ENCODE results near the gene RPL10.

The RPL10 gene

GRCh38 chrX:154354516-154354915 lies 43.7 kb upstream of the RPL10 start:
- H3K9me3 Mint-ChIP-seq, result peaks cover 23% of the 10 kb centered on the region
- no peak overlapping the region for H3K27ac Mint-ChIP-seq
- no peak for DNase-seq

GRCh38 chrX:154355094-154355775 lies 42.9 kb upstream of the RPL10 start:
- Mint-ChIP-seq H3K9me3 (peaks cover 23% of the 10 kb centered on the region), H3K27ac (no peak overlapping the region), H3K27me3 (ENCODE audit: low read depth, poor library complexity) (no peaks in the 10 kb centered on the region), H3K4me1 (no peaks in the 10 kb centered on the region), H3K36me3 (ENCODE audit: low read depth) (peaks cover 15% of the 10 kb centered on the region), H3K4me3 (no peak overlapping the region)
- TF ChIP-seq, protein P1, sequence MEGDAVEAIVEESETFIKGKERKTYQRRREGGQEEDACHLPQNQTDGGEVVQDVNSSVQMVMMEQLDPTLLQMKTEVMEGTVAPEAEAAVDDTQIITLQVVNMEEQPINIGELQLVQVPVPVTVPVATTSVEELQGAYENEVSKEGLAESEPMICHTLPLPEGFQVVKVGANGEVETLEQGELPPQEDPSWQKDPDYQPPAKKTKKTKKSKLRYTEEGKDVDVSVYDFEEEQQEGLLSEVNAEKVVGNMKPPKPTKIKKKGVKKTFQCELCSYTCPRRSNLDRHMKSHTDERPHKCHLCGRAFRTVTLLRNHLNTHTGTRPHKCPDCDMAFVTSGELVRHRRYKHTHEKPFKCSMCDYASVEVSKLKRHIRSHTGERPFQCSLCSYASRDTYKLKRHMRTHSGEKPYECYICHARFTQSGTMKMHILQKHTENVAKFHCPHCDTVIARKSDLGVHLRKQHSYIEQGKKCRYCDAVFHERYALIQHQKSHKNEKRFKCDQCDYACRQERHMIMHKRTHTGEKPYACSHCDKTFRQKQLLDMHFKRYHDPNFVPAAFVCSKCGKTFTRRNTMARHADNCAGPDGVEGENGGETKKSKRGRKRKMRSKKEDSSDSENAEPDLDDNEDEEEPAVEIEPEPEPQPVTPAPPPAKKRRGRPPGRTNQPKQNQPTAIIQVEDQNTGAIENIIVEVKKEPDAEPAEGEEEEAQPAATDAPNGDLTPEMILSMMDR (IDR thresholded peaks at IDR 0.05), result no peak
- no peak for DNase-seq

More at GRCh38 chrX:154354516-154354915, 43.7 kb upstream of the RPL10 start:
- Mint-ChIP-seq H3K4me3 (no peak overlapping the region), H3K4me1 (no peaks in the 10 kb centered on the region), H3K27me3 (ENCODE audit: low read depth, poor library complexity) (no peaks in the 10 kb centered on the region), H3K36me3 (ENCODE audit: low read depth) (peaks cover 15% of the 10 kb centered on the region)
- TF ChIP-seq, protein P1 (IDR thresholded peaks at IDR 0.05), result no peak

DNA sequence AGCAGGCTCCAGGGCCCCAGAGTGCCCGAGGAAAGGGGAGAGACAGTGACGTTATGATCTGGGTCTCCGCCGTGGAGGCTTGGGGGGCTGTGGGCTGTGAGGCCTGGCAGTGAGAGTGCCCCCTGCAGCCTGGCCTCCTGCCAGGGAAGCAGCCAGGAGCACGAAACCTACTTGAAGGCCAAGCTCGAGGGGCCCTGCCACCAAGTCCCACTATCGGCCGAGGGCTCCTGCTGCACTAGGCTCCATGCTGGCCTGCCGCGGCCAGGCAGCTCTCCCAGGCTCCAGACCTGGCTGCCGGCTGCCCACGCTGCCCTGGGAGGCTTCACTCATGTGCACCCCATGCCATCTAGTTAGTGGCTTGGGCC lies 42.4 kb upstream of the RPL10 start:
- Mint-ChIP-seq H3K27me3 (ENCODE audit: low read depth, poor library complexity) (no peaks in the 10 kb centered on the region), H3K9me3 (peaks cover 27% of the 10 kb centered on the region)

DNA sequence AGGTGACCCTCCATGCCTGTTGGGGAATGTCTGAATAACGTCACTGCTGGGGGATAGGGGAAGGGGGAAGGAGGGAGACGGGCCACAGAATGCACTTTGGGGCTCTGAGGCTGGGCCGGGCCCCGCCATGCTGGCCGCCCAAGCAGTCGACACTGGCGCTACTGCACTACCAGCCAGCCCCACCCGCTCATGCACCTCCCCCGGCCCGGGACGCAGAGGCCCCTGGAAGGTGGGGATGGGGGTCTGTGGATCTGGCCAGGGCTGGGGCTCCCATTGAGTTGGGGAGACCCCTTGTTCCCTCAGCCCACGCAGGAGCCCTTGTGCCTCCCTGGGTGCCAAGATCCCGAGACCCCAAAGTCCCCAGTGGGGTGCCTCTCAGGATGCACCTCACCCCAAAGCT lies 41.6 kb upstream of the RPL10 start:
- Mint-ChIP-seq H3K27ac (peak overlapping the region; percentile 90), H3K36me3 (ENCODE audit: low read depth) (peaks cover 15% of the 10 kb centered on the region), H3K27me3 (ENCODE audit: low read depth, poor library complexity) (no peaks in the 10 kb centered on the region), H3K9me3 (peaks cover 29% of the 10 kb centered on the region), H3K4me3 (no peak overlapping the region), H3K4me1 (no peaks in the 10 kb centered on the region)
- TF ChIP-seq, protein P1 (IDR thresholded peaks at IDR 0.05), result no peak
- no peak for DNase-seq

More for the DNA sequence above, 42.4 kb upstream of the RPL10 start:
- TF ChIP-seq, protein P1 (IDR thresholded peaks at IDR 0.05), result no peak
- DNase-seq, result no peak
- Mint-ChIP-seq H3K27ac (no peak overlapping the region), H3K36me3 (ENCODE audit: low read depth) (peaks cover 15% of the 10 kb centered on the region), H3K4me1 (no peaks in the 10 kb centered on the region), H3K4me3 (no peak overlapping the region)

GRCh38 chrX:154357205-154357604 lies 41.0 kb upstream of the RPL10 start:
- no peak for DNase-seq
- peaks cover 29% of the 10 kb centered on the region for H3K9me3 Mint-ChIP-seq
- H3K36me3 Mint-ChIP-seq (ENCODE audit: low read depth), result peaks cover 15% of the 10 kb centered on the region
- TF ChIP-seq, protein P1 (IDR thresholded peaks at IDR 0.05), result no peak
- H3K27ac Mint-ChIP-seq, result no peak overlapping the region
- H3K27me3 Mint-ChIP-seq (ENCODE audit: low read depth, poor library complexity), result no peaks in the 10 kb centered on the region
- H3K4me3 Mint-ChIP-seq, result no peak overlapping the region
- H3K4me1 Mint-ChIP-seq, result no peaks in the 10 kb centered on the region

- TF ChIP-seq, protein P1 (IDR thresholded peaks at IDR 0.05), result no peak
- no peak for DNase-seq
- Mint-ChIP-seq H3K27ac (no peak overlapping the region), H3K27me3 (ENCODE audit: low read depth, poor library complexity) (no peaks in the 10 kb centered on the region), H3K36me3 (ENCODE audit: low read depth) (peaks cover 14% of the 10 kb centered on the region), H3K4me3 (no peak overlapping the region), H3K4me1 (no peaks in the 10 kb centered on the region), H3K9me3 (peaks cover 33% of the 10 kb centered on the region)
Observed at GRCh38 chrX:154358011-154358410, 40.2 kb upstream of the RPL10 start.

All from nephron progenitor cell (in vitro differentiated cells).